ENCODE results near the gene IGFL2.

Gene IGFL2

GRCh38 chr19:46109876-46110275 lies 38.2 kb upstream of the IGFL2 start:
- Histone ChIP-seq H3K9me3 (ENCODE audit: control insufficient read depth, low read length) (no peaks in the 10 kb centered on the region), H3K36me3 (ENCODE audit: control insufficient read depth, insufficient read depth, low read length) (no peaks in the 10 kb centered on the region), H2AFZ (no peak overlapping the region), H3K27ac (no peak overlapping the region), H3K4me2 (ENCODE audit: low read length) (no peak overlapping the region), H3K4me1 (no peaks in the 10 kb centered on the region), H3K79me2 (no peaks in the 10 kb centered on the region), H3K9ac (no peak overlapping the region), H3K4me3 (ENCODE audit: low read depth, low read length) (no peak overlapping the region), H3K27me3 (ENCODE audit: control insufficient read depth, insufficient read depth, low read length) (no peaks in the 10 kb centered on the region)
- no peak for TF ChIP-seq CTCF (IDR thresholded peaks at IDR 0.05)

- Histone ChIP-seq H3K4me3 (ENCODE audit: low read depth, low read length) (no peak overlapping the region), H3K27ac (no peak overlapping the region), H3K36me3 (ENCODE audit: control insufficient read depth, insufficient read depth, low read length) (no peaks in the 10 kb centered on the region), H3K27me3 (ENCODE audit: control insufficient read depth, insufficient read depth, low read length) (no peaks in the 10 kb centered on the region), H3K9ac (no peak overlapping the region), H3K79me2 (no peaks in the 10 kb centered on the region), H3K9me3 (ENCODE audit: control insufficient read depth, low read length) (no peaks in the 10 kb centered on the region), H3K4me2 (ENCODE audit: low read length) (no peak overlapping the region), H3K4me1 (no peaks in the 10 kb centered on the region), H2AFZ (no peak overlapping the region)
- TF ChIP-seq CTCF (IDR thresholded peaks at IDR 0.05): no peak
These were observed 36.7 kb upstream of the IGFL2 start for GRCh38 chr19:46111376-46111775.

DNA sequence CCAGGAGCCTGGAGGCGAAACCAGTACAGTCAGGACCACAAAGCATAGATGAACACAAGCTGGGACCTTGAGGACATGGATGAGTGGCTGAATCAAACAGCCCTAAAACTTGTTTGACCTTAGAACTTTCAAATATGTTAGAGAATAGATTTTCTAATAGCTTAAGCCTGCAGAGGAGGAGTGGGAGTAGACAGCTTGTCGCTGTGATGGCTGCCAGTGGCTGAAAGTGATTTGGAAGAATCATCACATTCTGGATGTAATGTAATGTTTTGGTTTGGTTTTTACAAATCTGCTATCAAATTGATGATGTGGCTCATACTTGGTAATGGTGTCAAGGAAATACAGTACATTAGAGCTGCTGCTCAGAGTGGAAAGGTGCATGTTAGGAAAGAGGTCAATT lies 35.5 kb upstream of the IGFL2 start:
- TF ChIP-seq CTCF (IDR thresholded peaks at IDR 0.05): no peak
- no peaks in the 10 kb centered on the region for H3K27me3 ChIP-seq (ENCODE audit: control insufficient read depth, insufficient read depth, low read length)
- H3K9me3 ChIP-seq (ENCODE audit: control insufficient read depth, low read length): no peaks in the 10 kb centered on the region

DNA sequence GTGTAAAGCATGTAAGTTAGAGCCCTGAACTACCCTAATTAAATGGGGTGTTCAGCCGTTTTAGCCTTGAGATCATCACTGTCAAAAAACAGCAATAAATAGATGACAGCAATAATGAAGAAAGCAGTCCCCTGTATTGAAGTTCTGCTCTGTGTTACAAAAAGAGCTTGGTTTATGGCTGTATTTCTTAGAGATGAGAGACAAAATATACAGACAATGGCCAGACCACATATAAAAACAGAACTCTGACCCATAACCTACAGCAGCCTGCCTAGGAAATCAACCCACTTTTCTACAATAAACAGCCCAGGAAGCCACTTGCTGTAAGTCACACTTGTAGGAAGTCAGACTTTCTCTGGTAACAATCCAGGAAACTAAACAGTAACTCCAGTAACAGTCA lies 34.3 kb upstream of the IGFL2 start:
- H3K4me3 ChIP-seq (ENCODE audit: low read depth, low read length): no peak overlapping the region
- no peak overlapping the region for H3K9ac ChIP-seq
- H2AFZ ChIP-seq: no peak overlapping the region
- no peaks in the 10 kb centered on the region for H3K9me3 ChIP-seq (ENCODE audit: control insufficient read depth, low read length)
- no peak overlapping the region for H3K27ac ChIP-seq
- H3K4me2 ChIP-seq (ENCODE audit: low read length): no peak overlapping the region
- TF ChIP-seq CTCF (IDR thresholded peaks at IDR 0.05): no peak
- H3K36me3 ChIP-seq (ENCODE audit: control insufficient read depth, insufficient read depth, low read length): no peaks in the 10 kb centered on the region
- no peaks in the 10 kb centered on the region for H3K4me1 ChIP-seq
- no peaks in the 10 kb centered on the region for H3K79me2 ChIP-seq
- H3K27me3 ChIP-seq (ENCODE audit: control insufficient read depth, insufficient read depth, low read length): no peaks in the 10 kb centered on the region

More for the DNA sequence above, 35.5 kb upstream of the IGFL2 start:
- Histone ChIP-seq H3K4me2 (ENCODE audit: low read length) (no peak overlapping the region), H3K4me3 (ENCODE audit: low read depth, low read length) (no peak overlapping the region), H3K9ac (no peak overlapping the region), H3K79me2 (no peaks in the 10 kb centered on the region), H3K4me1 (no peaks in the 10 kb centered on the region), H2AFZ (no peak overlapping the region), H3K27ac (no peak overlapping the region), H3K36me3 (ENCODE audit: control insufficient read depth, insufficient read depth, low read length) (no peaks in the 10 kb centered on the region)

GRCh38 chr19:46115396-46116106 lies 32.5 kb upstream of the IGFL2 start:
- no peaks in the 10 kb centered on the region for H3K79me2 ChIP-seq
- H3K36me3 ChIP-seq (ENCODE audit: control insufficient read depth, insufficient read depth, low read length): no peaks in the 10 kb centered on the region
- H3K9me3 ChIP-seq (ENCODE audit: control insufficient read depth, low read length): no peaks in the 10 kb centered on the region
- H3K27me3 ChIP-seq (ENCODE audit: control insufficient read depth, insufficient read depth, low read length): no peaks in the 10 kb centered on the region
- H3K27ac ChIP-seq: no peak overlapping the region
- H3K4me3 ChIP-seq (ENCODE audit: low read depth, low read length): no peak overlapping the region
- no peak overlapping the region for H3K9ac ChIP-seq
- no peak for TF ChIP-seq CTCF (IDR thresholded peaks at IDR 0.05)
- no peaks in the 10 kb centered on the region for H3K4me1 ChIP-seq
- no peak overlapping the region for H3K4me2 ChIP-seq (ENCODE audit: low read length)
- no peak overlapping the region for H2AFZ ChIP-seq

All from parathyroid adenoma (tissue), 2 donors.